ENCODE data around the gene RPAP2.

GRCh38 chr1:92442351-92442750 lies 143.5 kb downstream of the RPAP2 start:
- TF ChIP-seq, protein P1, sequence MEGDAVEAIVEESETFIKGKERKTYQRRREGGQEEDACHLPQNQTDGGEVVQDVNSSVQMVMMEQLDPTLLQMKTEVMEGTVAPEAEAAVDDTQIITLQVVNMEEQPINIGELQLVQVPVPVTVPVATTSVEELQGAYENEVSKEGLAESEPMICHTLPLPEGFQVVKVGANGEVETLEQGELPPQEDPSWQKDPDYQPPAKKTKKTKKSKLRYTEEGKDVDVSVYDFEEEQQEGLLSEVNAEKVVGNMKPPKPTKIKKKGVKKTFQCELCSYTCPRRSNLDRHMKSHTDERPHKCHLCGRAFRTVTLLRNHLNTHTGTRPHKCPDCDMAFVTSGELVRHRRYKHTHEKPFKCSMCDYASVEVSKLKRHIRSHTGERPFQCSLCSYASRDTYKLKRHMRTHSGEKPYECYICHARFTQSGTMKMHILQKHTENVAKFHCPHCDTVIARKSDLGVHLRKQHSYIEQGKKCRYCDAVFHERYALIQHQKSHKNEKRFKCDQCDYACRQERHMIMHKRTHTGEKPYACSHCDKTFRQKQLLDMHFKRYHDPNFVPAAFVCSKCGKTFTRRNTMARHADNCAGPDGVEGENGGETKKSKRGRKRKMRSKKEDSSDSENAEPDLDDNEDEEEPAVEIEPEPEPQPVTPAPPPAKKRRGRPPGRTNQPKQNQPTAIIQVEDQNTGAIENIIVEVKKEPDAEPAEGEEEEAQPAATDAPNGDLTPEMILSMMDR (IDR thresholded peaks at IDR 0.05; ENCODE audit: borderline replicate concordance, extremely low read depth, low read length, poor library complexity, severe bottlenecking), result no peak
- TF ChIP-seq EZH2 (IDR thresholded peaks at IDR 0.05; ENCODE audit: borderline replicate concordance, low read depth, low read length, severe bottlenecking), result no peak

Measured in DND-41 (cell line).